Liver (tissue), 9 donors: ENCODE data around the gene INPP5K. TPM values are rescaled to one million over a fixed set of nuclear protein-coding genes. Genes with fewer than 3 reads are reported as not detected.

ENCODE experiments used
- DNase-seq: peaks from one replicate; pipeline ENCODE4 v3.0.0-alpha.2; 2017; ENCODE audit warnings: low spot score
- H3K27ac ChIP-seq, 2 donors: one replicate each; pipeline ENCODE4 v1.7.0; 2013; ENCODE audit warnings: inconsistent platforms in 2 of 2, low read length in 2 of 2, control low read depth in 1 of 2, low read depth in 1 of 2, mild to moderate bottlenecking in 1 of 2
- H3K27me3 ChIP-seq, 4 donors: one replicate each; pipeline versions ENCODE4 v1.6.1 to v1.7.0; 2013; ENCODE audit warnings: low read length in 3 of 4, inconsistent platforms in 1 of 4, mild to moderate bottlenecking in 1 of 4, moderate library complexity in 1 of 4; ENCODE audit not compliant: control insufficient read depth in 4 of 4, insufficient read depth in 4 of 4
- H3K36me3 ChIP-seq, 4 donors: one replicate each; pipeline versions ENCODE4 v1.6.1 to v1.7.0; 2013; ENCODE audit warnings: low read length in 3 of 4, mild to moderate bottlenecking in 3 of 4, low read depth in 1 of 4, moderate library complexity in 1 of 4; ENCODE audit not compliant: control insufficient read depth in 4 of 4, insufficient read depth in 3 of 4
- H3K4me1 ChIP-seq, 4 donors: one replicate each; pipeline versions ENCODE4 v1.6.1 to v1.7.0; 2013; ENCODE audit warnings: low read length in 3 of 4, mild to moderate bottlenecking in 3 of 4, moderate library complexity in 1 of 4; ENCODE audit not compliant: control insufficient read depth in 4 of 4, insufficient read depth in 4 of 4
- H3K4me3 ChIP-seq, 3 donors: one replicate each; pipeline versions ENCODE4 v1.6.1 to v1.7.0; 2013; ENCODE audit warnings: low read length in 3 of 3, control low read depth in 1 of 3, low read depth in 1 of 3, mild to moderate bottlenecking in 1 of 3
- H3K9ac ChIP-seq, 2 donors: one replicate each; pipeline ENCODE4 v1.7.0; 2013; ENCODE audit warnings: low read length in 2 of 2, mild to moderate bottlenecking in 2 of 2, moderate library complexity in 2 of 2, control low read depth in 1 of 2, low read depth in 1 of 2
- H3K9me3 ChIP-seq, 4 donors: one replicate each; pipeline versions ENCODE4 v1.6.1 to v1.7.0; 2013; ENCODE audit warnings: low read length in 3 of 4; ENCODE audit not compliant: control insufficient read depth in 4 of 4
- EGR1 ChIP-seq, 2 donors: IDR thresholded peaks; 2 replicates each; pipeline ENCODE4 v1.6.1; 2016 to 2018; ENCODE audit warnings: antibody characterized with exemption in 2 of 2, low read depth in 2 of 2
- FOXA1 ChIP-seq: IDR thresholded peaks from 2 replicates; pipeline ENCODE4 v1.6.1; 2016; ENCODE audit warnings: antibody characterized with exemption
- FOXA2 ChIP-seq: IDR thresholded peaks from 2 replicates; pipeline ENCODE4 v1.6.1; 2016; ENCODE audit warnings: antibody characterized with exemption
- GABPA ChIP-seq, 2 donors: IDR thresholded peaks in 1 of 2; conservative IDR thresholded peaks in 1 of 2; 2 replicates each; pipeline ENCODE4 v1.6.1; 2016; ENCODE audit warnings: antibody characterized with exemption in 2 of 2, mild to moderate bottlenecking in 1 of 2, moderate library complexity in 1 of 2
- HNF4A ChIP-seq, 2 donors: conservative IDR thresholded peaks; 2 replicates each; pipeline ENCODE4 v1.6.1; 2016; ENCODE audit warnings: antibody characterized with exemption in 2 of 2, mild to moderate bottlenecking in 2 of 2
- HNF4G ChIP-seq: IDR thresholded peaks from 2 replicates; pipeline ENCODE4 v1.6.1; 2016; ENCODE audit warnings: antibody characterized with exemption
- JUND ChIP-seq, 2 donors: IDR thresholded peaks; 2 replicates each; pipeline ENCODE4 v1.6.1; 2016; ENCODE audit warnings: antibody characterized with exemption in 2 of 2
- NR2F2 ChIP-seq: IDR thresholded peaks from 2 replicates; pipeline ENCODE4 v1.6.1; 2016; ENCODE audit warnings: antibody characterized with exemption
- RAD21 ChIP-seq, 2 donors: IDR thresholded peaks; 2 replicates each; pipeline ENCODE4 v1.6.1; 2016; ENCODE audit warnings: antibody characterized with exemption in 2 of 2, mild to moderate bottlenecking in 2 of 2
- RXRA ChIP-seq, 2 donors: IDR thresholded peaks; 2 replicates each; pipeline ENCODE4 v1.6.1; 2017 to 2018; ENCODE audit warnings: antibody characterized with exemption in 2 of 2, mild to moderate bottlenecking in 1 of 2
- SP1 ChIP-seq: IDR thresholded peaks from 2 replicates; pipeline ENCODE4 v1.6.1; 2018; ENCODE audit warnings: antibody characterized with exemption, mild to moderate bottlenecking
- TAF1 ChIP-seq: conservative IDR thresholded peaks from 2 replicates; pipeline ENCODE4 v1.6.1; 2016; ENCODE audit warnings: antibody characterized with exemption, mild to moderate bottlenecking
- YY1 ChIP-seq: IDR thresholded peaks from 2 replicates; pipeline ENCODE4 v1.6.1; 2016; ENCODE audit warnings: antibody characterized with exemption, mild to moderate bottlenecking
- WGBS: extraction: QIAGEN DNeasy Blood & Tissue Kit; methylation state at CpG from one replicate; pipeline ENCODE4 v1.1.7; 2013; 5-methylcytosine and 5-hydroxymethylcytosine counted together
- polyA plus RNA-seq, 2 donors: library from polyadenylated mRNA; stranded (reverse) in 1 of 2; unstranded in 1 of 2; fragments of 200-250 nt in 1 of 2; fragments of >200 nt in 1 of 2; fragmentation: Nextera tagmentation in 1 of 2; extraction: Ambion mirVana in 1 of 2; gene quantifications; one replicate each; pipeline versions ENCODE4 v1.2.1 to v1.2.3, GENCODE V29; 2013 to 2015
- total RNA-seq, 2 donors: library from RNA; depleted of rRNA; stranded (reverse); fragments of >200 nt; gene quantifications; one replicate each; pipeline ENCODE4 v1.2.3, GENCODE V29; 2014
- TF ChIP-seq, protein P1 (sequence below): IDR thresholded peaks from 2 replicates; pipeline ENCODE4 v1.6.1; 2016; ENCODE audit warnings: antibody characterized with exemption
- TF ChIP-seq, protein P2 (sequence below): fragments of 150-350 bp; IDR thresholded peaks from 2 replicates; pipeline ENCODE4 v1.5.1; 2017; ENCODE audit warnings: improper control_type of control experiment, low read depth, low read length; ENCODE audit not compliant: missing input control
- TF ChIP-seq, protein P3 (sequence below): IDR thresholded peaks from 2 replicates; pipeline ENCODE4 v1.6.1; 2016; ENCODE audit warnings: antibody characterized with exemption
- donor health status: healthy.
- donor health status: healthy.
- donor health status: healthy.
- donor health status: healthy.
- donor health status: healthy.

Gene INPP5K
- total and polyA plus RNA-seq, 4 donors, result 9.9 to 47.1 (median 15.9) TPM

DNA sequence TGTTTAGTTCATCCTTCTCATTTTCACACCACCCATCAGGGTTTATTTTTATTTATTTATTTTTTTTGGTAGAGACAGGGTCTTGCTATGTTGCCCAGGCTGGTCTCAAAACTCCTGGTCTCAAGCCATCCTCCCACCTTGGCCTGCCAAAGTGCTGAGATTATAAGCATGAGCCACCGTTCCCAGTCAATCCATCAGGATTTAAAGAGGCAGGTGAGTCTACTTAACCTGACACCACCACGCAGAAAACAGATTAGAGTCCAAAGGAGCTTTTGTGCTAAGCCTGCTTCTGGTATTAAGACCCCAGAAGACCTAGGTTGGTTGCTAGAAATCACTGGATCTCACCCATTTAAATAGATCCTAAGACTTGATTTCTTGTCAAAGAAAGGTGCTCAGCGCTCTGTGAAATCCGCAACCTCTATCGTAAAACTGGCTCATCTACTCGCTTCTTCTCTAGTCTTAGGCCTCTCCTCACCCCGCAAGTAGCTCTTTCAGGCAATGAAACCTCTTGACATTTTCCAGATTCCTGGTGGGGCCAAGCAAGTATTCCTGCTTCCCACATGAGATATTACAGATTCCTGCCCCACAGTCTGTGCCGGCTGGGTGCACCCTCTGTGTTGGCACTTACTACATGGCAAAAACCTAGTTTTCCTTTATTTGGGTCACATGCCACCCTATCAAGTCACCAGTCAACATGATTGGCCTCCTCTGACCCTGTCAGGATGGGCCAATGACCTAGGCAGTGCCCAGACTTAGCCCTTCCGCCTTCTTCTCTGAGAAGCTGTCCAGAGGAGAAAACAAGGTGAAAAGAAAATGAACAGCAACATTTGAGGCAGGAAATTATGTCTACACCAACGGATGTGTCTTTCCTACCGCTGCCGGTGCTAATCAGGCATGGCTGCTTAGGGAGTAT, 37.2 kb upstream of the INPP5K start:
- Histone ChIP-seq H3K27me3 (no peaks in the 10 kb centered on the region), H3K36me3 (peaks cover 4 to 20% (median 13%) of the 10 kb centered on the region in 4 donors), H3K27ac (peak overlapping the region; percentile 68 to 69), H3K4me3 (no peak overlapping the region), H3K9ac (peak overlapping the region in 1 of 2 donors; percentile 37), H3K9me3 (no peaks in the 10 kb centered on the region), H3K4me1 (peaks cover 7 to 29% (median 24%) of the 10 kb centered on the region in 4 donors)
- no peak for DNase-seq
- peak; percentile 68 for TF ChIP-seq NR2F2
- no peak for TF ChIP-seq HNF4G
- peak; percentile 60 for TF ChIP-seq HNF4A (conservative IDR thresholded peaks at IDR 0.05)
- peak in 1 of 2 donors; percentile 21 for TF ChIP-seq RAD21 (IDR thresholded peaks at IDR 0.05)
- TF ChIP-seq SP1, result peak; percentile 69
- TF ChIP-seq, protein P1, sequence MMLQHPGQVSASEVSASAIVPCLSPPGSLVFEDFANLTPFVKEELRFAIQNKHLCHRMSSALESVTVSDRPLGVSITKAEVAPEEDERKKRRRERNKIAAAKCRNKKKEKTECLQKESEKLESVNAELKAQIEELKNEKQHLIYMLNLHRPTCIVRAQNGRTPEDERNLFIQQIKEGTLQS, result no peak
- peak; percentile 94 to 96 for TF ChIP-seq RXRA (IDR thresholded peaks at IDR 0.05)
- 65% methylated on average over 12 of the region's 12 CpGs for WGBS

DNA sequence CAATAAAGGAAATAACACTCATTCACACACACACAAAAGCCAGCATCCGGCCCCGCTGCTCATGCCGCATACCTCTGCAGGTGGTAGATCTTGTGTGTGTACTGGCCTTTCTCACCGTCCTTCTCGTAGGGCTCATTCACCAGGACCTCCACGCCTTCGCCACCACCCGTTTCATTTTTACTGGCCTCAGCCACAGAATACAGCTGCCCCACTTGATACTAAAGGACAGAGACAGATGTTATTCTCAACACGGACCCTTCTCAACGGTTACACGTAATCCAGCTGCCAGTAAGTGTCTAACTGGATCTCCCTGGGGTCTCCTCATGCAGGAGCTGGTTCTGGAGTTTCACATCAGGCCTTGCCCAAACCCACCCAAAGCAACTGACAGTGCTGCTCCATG, 36.5 kb upstream of the INPP5K start:
- no peak overlapping the region for H3K9ac ChIP-seq
- TF ChIP-seq, protein P2, sequence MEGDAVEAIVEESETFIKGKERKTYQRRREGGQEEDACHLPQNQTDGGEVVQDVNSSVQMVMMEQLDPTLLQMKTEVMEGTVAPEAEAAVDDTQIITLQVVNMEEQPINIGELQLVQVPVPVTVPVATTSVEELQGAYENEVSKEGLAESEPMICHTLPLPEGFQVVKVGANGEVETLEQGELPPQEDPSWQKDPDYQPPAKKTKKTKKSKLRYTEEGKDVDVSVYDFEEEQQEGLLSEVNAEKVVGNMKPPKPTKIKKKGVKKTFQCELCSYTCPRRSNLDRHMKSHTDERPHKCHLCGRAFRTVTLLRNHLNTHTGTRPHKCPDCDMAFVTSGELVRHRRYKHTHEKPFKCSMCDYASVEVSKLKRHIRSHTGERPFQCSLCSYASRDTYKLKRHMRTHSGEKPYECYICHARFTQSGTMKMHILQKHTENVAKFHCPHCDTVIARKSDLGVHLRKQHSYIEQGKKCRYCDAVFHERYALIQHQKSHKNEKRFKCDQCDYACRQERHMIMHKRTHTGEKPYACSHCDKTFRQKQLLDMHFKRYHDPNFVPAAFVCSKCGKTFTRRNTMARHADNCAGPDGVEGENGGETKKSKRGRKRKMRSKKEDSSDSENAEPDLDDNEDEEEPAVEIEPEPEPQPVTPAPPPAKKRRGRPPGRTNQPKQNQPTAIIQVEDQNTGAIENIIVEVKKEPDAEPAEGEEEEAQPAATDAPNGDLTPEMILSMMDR, result no peak
- TF ChIP-seq EGR1 (IDR thresholded peaks at IDR 0.05; ENCODE audit: low read depth in 2 of 2), result no peak
- no peak for TF ChIP-seq TAF1
- no peak for TF ChIP-seq SP1
- no peak for TF ChIP-seq RAD21 (IDR thresholded peaks at IDR 0.05)
- no peak for TF ChIP-seq YY1
- H3K4me3 ChIP-seq, result no peak overlapping the region
- DNase-seq, result no peak
- peaks cover 8 to 20% (median 16%) of the 10 kb centered on the region in 4 donors for H3K36me3 ChIP-seq
- no peaks in the 10 kb centered on the region for H3K27me3 ChIP-seq
- no peak overlapping the region for H3K27ac ChIP-seq
- H3K9me3 ChIP-seq, result no peaks in the 10 kb centered on the region
- WGBS, result 94% methylated on average over 11 of the region's 11 CpGs
- H3K4me1 ChIP-seq, result peaks cover 7 to 29% (median 24%) of the 10 kb centered on the region in 4 donors

DNA sequence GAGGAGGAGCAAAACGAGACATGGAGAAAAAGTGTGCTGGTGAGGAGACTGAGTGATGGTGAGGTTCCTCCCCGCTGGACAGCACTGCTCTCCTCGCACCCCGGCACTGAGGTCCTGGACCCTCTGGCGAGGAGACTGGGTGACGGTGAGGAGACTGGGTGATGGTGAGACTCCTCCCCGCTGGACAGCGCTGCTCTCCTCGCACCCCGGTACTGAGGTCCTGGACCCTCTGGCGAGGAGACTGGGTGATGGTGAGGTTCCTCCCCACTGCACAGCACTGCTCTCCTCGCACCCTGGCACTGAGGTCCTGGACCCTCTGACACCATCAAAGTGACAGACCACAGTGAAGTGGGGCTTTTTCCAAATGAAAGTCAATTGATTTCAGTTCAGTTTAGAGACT, 35.3 kb upstream of the INPP5K start:
- Histone ChIP-seq H3K4me1 (peaks cover 7 to 31% (median 24%) of the 10 kb centered on the region in 4 donors), H3K4me3 (no peak overlapping the region), H3K36me3 (peaks cover 8 to 20% (median 16%) of the 10 kb centered on the region in 4 donors), H3K9me3 (no peaks in the 10 kb centered on the region), H3K9ac (no peak overlapping the region), H3K27ac (no peak overlapping the region), H3K27me3 (no peaks in the 10 kb centered on the region)
- no peak for TF ChIP-seq JUND (IDR thresholded peaks at IDR 0.05)
- TF ChIP-seq, protein P3, sequence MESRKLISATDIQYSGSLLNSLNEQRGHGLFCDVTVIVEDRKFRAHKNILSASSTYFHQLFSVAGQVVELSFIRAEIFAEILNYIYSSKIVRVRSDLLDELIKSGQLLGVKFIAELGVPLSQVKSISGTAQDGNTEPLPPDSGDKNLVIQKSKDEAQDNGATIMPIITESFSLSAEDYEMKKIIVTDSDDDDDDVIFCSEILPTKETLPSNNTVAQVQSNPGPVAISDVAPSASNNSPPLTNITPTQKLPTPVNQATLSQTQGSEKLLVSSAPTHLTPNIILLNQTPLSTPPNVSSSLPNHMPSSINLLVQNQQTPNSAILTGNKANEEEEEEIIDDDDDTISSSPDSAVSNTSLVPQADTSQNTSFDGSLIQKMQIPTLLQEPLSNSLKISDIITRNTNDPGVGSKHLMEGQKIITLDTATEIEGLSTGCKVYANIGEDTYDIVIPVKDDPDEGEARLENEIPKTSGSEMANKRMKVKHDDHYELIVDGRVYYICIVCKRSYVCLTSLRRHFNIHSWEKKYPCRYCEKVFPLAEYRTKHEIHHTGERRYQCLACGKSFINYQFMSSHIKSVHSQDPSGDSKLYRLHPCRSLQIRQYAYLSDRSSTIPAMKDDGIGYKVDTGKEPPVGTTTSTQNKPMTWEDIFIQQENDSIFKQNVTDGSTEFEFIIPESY, result no peak
- no peak for TF ChIP-seq TAF1
- TF ChIP-seq YY1, result no peak
- no peak for TF ChIP-seq RXRA (IDR thresholded peaks at IDR 0.05)
- TF ChIP-seq NR2F2, result no peak
- TF ChIP-seq FOXA1, result no peak
- TF ChIP-seq FOXA2, result no peak
- no peak for TF ChIP-seq GABPA (IDR thresholded peaks at IDR 0.05 in 1 of 2, conservative IDR thresholded peaks at IDR 0.05 in 1 of 2)
- TF ChIP-seq, protein P1, result no peak
- TF ChIP-seq SP1, result no peak
- no peak for TF ChIP-seq RAD21 (IDR thresholded peaks at IDR 0.05)
- TF ChIP-seq, protein P2, result no peak
- TF ChIP-seq HNF4G, result no peak
- no peak for TF ChIP-seq EGR1 (IDR thresholded peaks at IDR 0.05; ENCODE audit: low read depth in 2 of 2)
- WGBS, result 96% methylated on average over 12 of the region's 12 CpGs
- no peak for DNase-seq
